Mesendoderm (in vitro differentiated cells): Measurements from ENCODE around the gene LIPJ.

ENCODE experiments used
- DNase-seq: peaks from one replicate; pipeline ENCODE4 v3.0.0; 2013
- H2AK5ac ChIP-seq: 2 replicates; pipeline ENCODE4 v1.6.1; 2013; ENCODE audit warnings: low read length, inconsistent platforms
- H2BK120ac ChIP-seq: 2 replicates; pipeline ENCODE4 v1.6.1; 2013; ENCODE audit warnings: low read depth, mild to moderate bottlenecking, low read length, moderate library complexity, mixed read lengths
- H2BK15ac ChIP-seq: replicated peaks from 2 replicates; pipeline ENCODE4 v1.6.1; 2013; ENCODE audit warnings: low read depth, mild to moderate bottlenecking, moderate library complexity
- H2BK5ac ChIP-seq: 2 replicates; pipeline ENCODE4 v1.6.1; 2013; ENCODE audit warnings: low read length, inconsistent platforms
- H3K18ac ChIP-seq: 2 replicates; pipeline ENCODE4 v1.6.1; 2013; ENCODE audit warnings: mild to moderate bottlenecking, low read length, mixed read lengths
- H3K23ac ChIP-seq: one replicate; pipeline ENCODE4 v1.6.1; 2013; ENCODE audit warnings: low read length
- H3K27ac ChIP-seq: 2 replicates; pipeline ENCODE4 v1.5.1; 2013; ENCODE audit warnings: low read depth, mild to moderate bottlenecking, inconsistent platforms, low read length, moderate library complexity
- H3K27me3 ChIP-seq: 2 replicates; pipeline ENCODE4 v1.6.1; 2013; ENCODE audit warnings: low read length, control low read depth, mild to moderate bottlenecking, inconsistent platforms; ENCODE audit not compliant: insufficient read depth, poor library complexity
- H3K36me3 ChIP-seq: 2 replicates; pipeline ENCODE4 v1.6.1; 2013; ENCODE audit warnings: low read length, inconsistent platforms; ENCODE audit not compliant: control insufficient read depth, insufficient read depth
- H3K4ac ChIP-seq: one replicate; pipeline ENCODE4 v1.6.1; 2013; ENCODE audit warnings: low read depth, mild to moderate bottlenecking, low read length, moderate library complexity
- H3K4me1 ChIP-seq: 2 replicates; pipeline ENCODE4 v1.6.1; 2013; ENCODE audit warnings: low read depth, low read length, inconsistent platforms; ENCODE audit not compliant: control insufficient read depth
- H3K4me2 ChIP-seq: 2 replicates; pipeline ENCODE4 v1.6.1; 2013; ENCODE audit warnings: low read length
- H3K4me3 ChIP-seq: 2 replicates; pipeline ENCODE4 v1.5.1; 2013; ENCODE audit warnings: mild to moderate bottlenecking, low read length
- H3K56ac ChIP-seq: one replicate; pipeline ENCODE4 v1.6.1; 2013; ENCODE audit warnings: low read length
- H3K79me1 ChIP-seq: 2 replicates; pipeline ENCODE4 v1.6.1; 2013; ENCODE audit warnings: low read length, inconsistent platforms
- H3K79me2 ChIP-seq: 2 replicates; pipeline ENCODE4 v1.6.1; 2013; ENCODE audit warnings: mild to moderate bottlenecking, low read length; ENCODE audit not compliant: control insufficient read depth, insufficient read depth
- H3K9ac ChIP-seq: 2 replicates; pipeline ENCODE4 v1.6.1; 2013; ENCODE audit warnings: low read length, inconsistent platforms
- H4K5ac ChIP-seq: one replicate; pipeline ENCODE4 v1.6.1; 2013; ENCODE audit warnings: low read length
- H4K8ac ChIP-seq: one replicate; pipeline ENCODE4 v1.6.1; 2013; ENCODE audit warnings: low read depth, mild to moderate bottlenecking, control low read depth, low read length, moderate library complexity
- WGBS: extraction: QIAGEN DNeasy Blood & Tissue Kit; methylation state at CpG from one replicate; pipeline ENCODE4 v1.1.7; 2013; ENCODE audit warnings: low lambda C conversion rate, missing lambda C conversion rate; ENCODE audit not compliant: insufficient coverage; ENCODE audit errors: extremely low coverage; 5-methylcytosine and 5-hydroxymethylcytosine counted together

Gene LIPJ

GRCh38 chr10:88582411-88582805 lies 4.2 kb upstream of the LIPJ start:
- Histone ChIP-seq H3K4me2 (peak overlapping the region; percentile 17), H3K36me3 (no peaks in the 10 kb centered on the region), H3K23ac (no peak overlapping the region), H4K5ac (no peak overlapping the region), H3K27ac (no peak overlapping the region), H3K9ac (no peak overlapping the region), H3K4ac (no peak overlapping the region), H3K18ac (peak overlapping the region; percentile 88), H2BK120ac (peak overlapping the region; percentile 66), H2BK15ac (peak overlapping the region; percentile 86), H2AK5ac (no peak overlapping the region), H4K8ac (peak overlapping the region; percentile 57), H3K4me1 (no peaks in the 10 kb centered on the region), H2BK5ac (no peak overlapping the region), H3K27me3 (no peaks in the 10 kb centered on the region), H3K4me3 (no peak overlapping the region), H3K79me2 (no peaks in the 10 kb centered on the region), H3K79me1 (no peaks in the 10 kb centered on the region), H3K56ac (no peak overlapping the region)
- DNase-seq, result no peak
- WGBS, result no CpG with 5 or more reads among the region's 4 CpGs

- H3K18ac ChIP-seq, result peak within 1 kb of the TSS; percentile 88
- peak within 1 kb of the TSS; percentile 17 for H2BK5ac ChIP-seq
- peak within 1 kb of the TSS; percentile 65 for H3K4me3 ChIP-seq
- no CpG with 5 or more reads among the region's 63 CpGs for WGBS
- no peak within 1 kb of the TSS for H4K5ac ChIP-seq
- peak within 1 kb of the TSS; percentile 86 for H2BK15ac ChIP-seq
- H3K56ac ChIP-seq, result peak within 1 kb of the TSS; percentile 92
- H4K8ac ChIP-seq, result peak within 1 kb of the TSS; percentile 57
- H3K27ac ChIP-seq, result peak within 1 kb of the TSS; percentile 68
- H3K4me1 ChIP-seq, result no peaks in the 10 kb centered on the region
- H3K9ac ChIP-seq, result peak within 1 kb of the TSS; percentile 83
- peak within 1 kb of the TSS; percentile 70 for H3K4me2 ChIP-seq
- H3K36me3 ChIP-seq, result no peaks in the 10 kb centered on the region
- H2AK5ac ChIP-seq, result no peak within 1 kb of the TSS
- peak within 1 kb of the TSS; percentile 83 for H3K23ac ChIP-seq
- peak within 1 kb of the TSS; percentile 63 for H3K4ac ChIP-seq
- DNase-seq, result peak; percentile 78
- H2BK120ac ChIP-seq, result peak within 1 kb of the TSS; percentile 66
- H3K79me1 ChIP-seq, result no peaks in the 10 kb centered on the region
- no peaks in the 10 kb centered on the region for H3K27me3 ChIP-seq
- no peaks in the 10 kb centered on the region for H3K79me2 ChIP-seq
These were observed 3.6 kb upstream of the LIPJ start, which contains the start of gene RNLS for GRCh38 chr10:88582806-88583583. Gene RNLS (minus strand): TSS chr10:88583318.

- H3K4me1 ChIP-seq, result no peaks in the 10 kb centered on the region
- no peak for DNase-seq
- no peaks in the 10 kb centered on the region for H3K79me2 ChIP-seq
- no peaks in the 10 kb centered on the region for H3K27me3 ChIP-seq
- peak overlapping the region; percentile 70 for H3K4me2 ChIP-seq
- no peak overlapping the region for H2BK5ac ChIP-seq
- H4K5ac ChIP-seq, result no peak overlapping the region
- H3K4me3 ChIP-seq, result peak overlapping the region; percentile 26
- no peak overlapping the region for H3K23ac ChIP-seq
- H4K8ac ChIP-seq, result peak overlapping the region; percentile 41
- H3K27ac ChIP-seq, result no peak overlapping the region
- no peak overlapping the region for H3K4ac ChIP-seq
- no peak overlapping the region for H2BK15ac ChIP-seq
- H3K36me3 ChIP-seq, result no peaks in the 10 kb centered on the region
- H2AK5ac ChIP-seq, result no peak overlapping the region
- no peaks in the 10 kb centered on the region for H3K79me1 ChIP-seq
- peak overlapping the region; percentile 83 for H3K9ac ChIP-seq
- no peak overlapping the region for H2BK120ac ChIP-seq
- H3K18ac ChIP-seq, result no peak overlapping the region
- H3K56ac ChIP-seq, result peak overlapping the region; percentile 92
- no CpG with 5 or more reads among the region's 7 CpGs for WGBS
These were observed 3.0 kb upstream of the LIPJ start for GRCh38 chr10:88583584-88583957.

GRCh38 chr10:88592381-88592780 lies 5.8 kb downstream of the LIPJ start:
- Histone ChIP-seq H2BK120ac (no peak overlapping the region), H3K36me3 (no peaks in the 10 kb centered on the region), H4K5ac (no peak overlapping the region), H3K18ac (no peak overlapping the region), H3K9ac (no peak overlapping the region), H3K79me2 (no peaks in the 10 kb centered on the region), H3K4ac (no peak overlapping the region), H2BK15ac (no peak overlapping the region), H4K8ac (no peak overlapping the region), H3K4me3 (no peak overlapping the region), H3K27me3 (no peaks in the 10 kb centered on the region), H2AK5ac (no peak overlapping the region), H3K79me1 (no peaks in the 10 kb centered on the region), H3K4me1 (no peaks in the 10 kb centered on the region), H3K27ac (no peak overlapping the region), H3K56ac (no peak overlapping the region), H3K23ac (no peak overlapping the region), H3K4me2 (no peak overlapping the region), H2BK5ac (no peak overlapping the region)
- WGBS, result no CpG with 5 or more reads among the region's 1 CpG
- peak; percentile 42 for DNase-seq

GRCh38 chr10:88592906-88593305 lies 6.3 kb downstream of the LIPJ start:
- Histone ChIP-seq H4K8ac (no peak overlapping the region), H3K27ac (no peak overlapping the region), H3K36me3 (no peaks in the 10 kb centered on the region), H3K27me3 (no peaks in the 10 kb centered on the region), H3K9ac (no peak overlapping the region), H2BK120ac (no peak overlapping the region), H2BK15ac (no peak overlapping the region), H4K5ac (no peak overlapping the region), H3K4me3 (no peak overlapping the region), H3K79me1 (no peaks in the 10 kb centered on the region), H3K23ac (no peak overlapping the region), H3K4ac (no peak overlapping the region), H3K56ac (no peak overlapping the region), H3K4me2 (no peak overlapping the region), H3K79me2 (no peaks in the 10 kb centered on the region), H3K18ac (no peak overlapping the region), H2AK5ac (no peak overlapping the region), H2BK5ac (no peak overlapping the region), H3K4me1 (no peaks in the 10 kb centered on the region)
- no CpG with 5 or more reads among the region's 2 CpGs for WGBS
- DNase-seq, result no peak

- Histone ChIP-seq H3K4me2 (no peak overlapping the region), H3K9ac (no peak overlapping the region), H4K5ac (no peak overlapping the region), H2BK120ac (no peak overlapping the region), H2BK15ac (no peak overlapping the region), H3K4ac (no peak overlapping the region), H4K8ac (no peak overlapping the region), H3K4me1 (no peaks in the 10 kb centered on the region), H3K79me1 (no peaks in the 10 kb centered on the region), H3K36me3 (no peaks in the 10 kb centered on the region), H3K79me2 (no peaks in the 10 kb centered on the region), H3K27ac (no peak overlapping the region), H3K27me3 (no peaks in the 10 kb centered on the region), H3K56ac (no peak overlapping the region), H2BK5ac (no peak overlapping the region), H2AK5ac (no peak overlapping the region), H3K23ac (no peak overlapping the region), H3K4me3 (no peak overlapping the region), H3K18ac (no peak overlapping the region)
- DNase-seq, result no peak
- 100% methylated on average over 1 of the region's 1 CpG for WGBS
These were observed 7.9 kb downstream of the LIPJ start for GRCh38 chr10:88594482-88594881.
